Breast epithelium (tissue), 3 donors: ENCODE results near the gene TFF3.

ENCODE experiments used
- POLR2A ChIP-seq: fragments of 450-650 bp; IDR thresholded peaks from one replicate; pipeline ENCODE4 v1.6.1; 2016; ENCODE audit warnings: antibody characterized with exemption, mild to moderate bottlenecking, moderate library complexity
- TF ChIP-seq, protein P1 (sequence below), 3 donors: fragments of 450-650 bp; IDR thresholded peaks; one replicate each; pipeline ENCODE4 v1.5.1; 2016 to 2017; ENCODE audit warnings: antibody characterized with exemption in 3 of 3, mild to moderate bottlenecking in 3 of 3, moderate library complexity in 3 of 3

- TF ChIP-seq, protein P1, sequence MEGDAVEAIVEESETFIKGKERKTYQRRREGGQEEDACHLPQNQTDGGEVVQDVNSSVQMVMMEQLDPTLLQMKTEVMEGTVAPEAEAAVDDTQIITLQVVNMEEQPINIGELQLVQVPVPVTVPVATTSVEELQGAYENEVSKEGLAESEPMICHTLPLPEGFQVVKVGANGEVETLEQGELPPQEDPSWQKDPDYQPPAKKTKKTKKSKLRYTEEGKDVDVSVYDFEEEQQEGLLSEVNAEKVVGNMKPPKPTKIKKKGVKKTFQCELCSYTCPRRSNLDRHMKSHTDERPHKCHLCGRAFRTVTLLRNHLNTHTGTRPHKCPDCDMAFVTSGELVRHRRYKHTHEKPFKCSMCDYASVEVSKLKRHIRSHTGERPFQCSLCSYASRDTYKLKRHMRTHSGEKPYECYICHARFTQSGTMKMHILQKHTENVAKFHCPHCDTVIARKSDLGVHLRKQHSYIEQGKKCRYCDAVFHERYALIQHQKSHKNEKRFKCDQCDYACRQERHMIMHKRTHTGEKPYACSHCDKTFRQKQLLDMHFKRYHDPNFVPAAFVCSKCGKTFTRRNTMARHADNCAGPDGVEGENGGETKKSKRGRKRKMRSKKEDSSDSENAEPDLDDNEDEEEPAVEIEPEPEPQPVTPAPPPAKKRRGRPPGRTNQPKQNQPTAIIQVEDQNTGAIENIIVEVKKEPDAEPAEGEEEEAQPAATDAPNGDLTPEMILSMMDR (IDR thresholded peaks at IDR 0.05) = no peak
- TF ChIP-seq POLR2A = no peak
Measured at GRCh38 chr21:42276526-42277154, 38.6 kb downstream of the TFF3 start.
